Activated naive CD8-positive, alpha-beta T cell treated with anti-CD3 and anti-CD28 coated beads, Interleukin-2, amount 50 U/mL, for 24 hours (primary cell): ENCODE measurements around the gene RBMX.
A peak's percentile ranks its signal among the peaks of the same experiment; 100 is the strongest.
"Not testable (repeated sequence)": the region's sequence is repeated elsewhere in the genome, so short reads cannot be mapped to it uniquely, and the experiment has no call there.

Experiments
- ATAC-seq: fragments of 150-1000 bp; cut with Tn5 transposase; one replicate; pipeline ENCODE4 v1.10.0; 2021
- DNase-seq: peaks from one replicate; pipeline ENCODE4 v3.0.0; 2021
- H3K27ac Mint-ChIP-seq: one replicate; pipeline ENCODE4 v1.8.0; 2021; ENCODE audit warnings: mild to moderate bottlenecking, mixed read lengths
- H3K27me3 Mint-ChIP-seq: one replicate; pipeline ENCODE4 v1.8.0; 2021; ENCODE audit warnings: mixed read lengths
- H3K36me3 Mint-ChIP-seq: one replicate; pipeline ENCODE4 v1.8.0; 2021; ENCODE audit warnings: low read depth, mixed read lengths
- H3K4me1 Mint-ChIP-seq: one replicate; pipeline ENCODE4 v1.8.0; 2021; ENCODE audit warnings: mixed read lengths
- H3K4me3 Mint-ChIP-seq: one replicate; pipeline ENCODE4 v1.8.0; 2021; ENCODE audit warnings: mild to moderate bottlenecking, moderate library complexity, mixed read lengths
- H3K9me3 Mint-ChIP-seq: one replicate; pipeline ENCODE4 v1.8.0; 2021; ENCODE audit warnings: mixed read lengths

Gene RBMX

GRCh38 chrX:136898752-136899151, 18.2 kb upstream of the RBMX start:
- H3K9me3 Mint-ChIP-seq, H3K4me1 Mint-ChIP-seq, H3K27me3 Mint-ChIP-seq, DNase-seq, H3K27ac Mint-ChIP-seq, H3K4me3 Mint-ChIP-seq, H3K36me3 Mint-ChIP-seq, ATAC-seq: not testable (repeated sequence)

- peaks cover 4% of the 10 kb centered on the region for H3K4me1 Mint-ChIP-seq
- no peaks in the 10 kb centered on the region for H3K27me3 Mint-ChIP-seq
- ATAC-seq: no peak
- H3K36me3 Mint-ChIP-seq: no peaks in the 10 kb centered on the region
- no peak for DNase-seq
- H3K4me3 Mint-ChIP-seq: no peak overlapping the region
- no peaks in the 10 kb centered on the region for H3K9me3 Mint-ChIP-seq
- H3K27ac Mint-ChIP-seq: no peak overlapping the region
Observed at GRCh38 chrX:136896121-136896914, 15.8 kb upstream of the RBMX start.

DNA sequence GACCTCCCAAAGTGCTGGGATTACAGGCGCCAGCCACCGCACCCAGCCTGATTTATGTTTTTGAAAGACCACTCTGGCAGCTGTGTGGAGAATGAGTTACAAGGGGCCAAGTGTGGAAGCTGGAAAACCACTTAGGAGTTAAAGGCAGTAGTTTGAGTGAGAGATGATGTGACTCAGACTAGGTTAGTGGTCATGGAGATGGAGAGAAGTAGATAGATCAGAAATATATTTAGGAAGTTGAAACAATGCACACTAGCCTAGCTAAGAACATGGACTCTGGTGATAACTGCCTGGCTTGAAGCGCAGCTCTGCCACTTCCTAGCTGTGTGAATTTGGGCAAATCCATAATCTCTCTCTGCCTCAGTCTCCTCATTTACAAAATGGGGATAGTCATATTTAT, 11.9 kb upstream of the RBMX start:
- DNase-seq (no peak), ATAC-seq (no peak)
- Mint-ChIP-seq H3K27ac (no peak overlapping the region), H3K27me3 (no peaks in the 10 kb centered on the region), H3K4me1 (no peaks in the 10 kb centered on the region), H3K4me3 (no peak overlapping the region), H3K36me3 (no peaks in the 10 kb centered on the region), H3K9me3 (no peaks in the 10 kb centered on the region)

GRCh38 chrX:136890596-136890995, 10.1 kb upstream of the RBMX start:
- not testable (repeated sequence) for H3K27me3 Mint-ChIP-seq, H3K27ac Mint-ChIP-seq, H3K9me3 Mint-ChIP-seq, H3K4me3 Mint-ChIP-seq, H3K4me1 Mint-ChIP-seq, DNase-seq, ATAC-seq, H3K36me3 Mint-ChIP-seq

GRCh38 chrX:136889269-136889668, 8.7 kb upstream of the RBMX start:
- Mint-ChIP-seq H3K27ac (no peak overlapping the region), H3K4me3 (no peak overlapping the region), H3K9me3 (no peaks in the 10 kb centered on the region), H3K27me3 (no peaks in the 10 kb centered on the region), H3K4me1 (peaks cover under 1% of the 10 kb centered on the region), H3K36me3 (no peaks in the 10 kb centered on the region)
- ATAC-seq (no peak), DNase-seq (no peak)

DNA sequence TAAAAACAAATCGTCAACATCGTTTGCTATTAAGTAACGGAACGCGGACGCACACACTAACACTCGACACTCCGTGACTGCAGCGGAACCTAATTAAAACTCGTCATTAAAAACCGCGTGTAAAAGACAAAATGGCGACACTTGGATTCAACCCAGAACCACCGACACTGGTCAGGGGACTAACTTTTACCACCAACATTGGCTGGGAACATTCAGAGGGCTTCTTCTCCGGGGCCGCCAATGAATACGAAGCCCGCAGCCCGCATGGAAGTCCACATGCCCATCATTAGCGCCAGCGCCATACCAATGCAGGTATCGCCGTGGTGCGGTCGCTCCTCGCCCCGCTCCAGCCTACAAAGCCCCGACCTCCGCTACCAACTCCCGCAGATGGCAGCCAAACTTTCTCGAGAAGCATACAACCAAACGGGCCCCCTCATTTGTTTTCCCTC, 498 bp downstream of the RBMX start:
- peak overlapping the region; percentile 97 for H3K4me3 Mint-ChIP-seq
- H3K36me3 Mint-ChIP-seq: peaks cover 41% of the 10 kb centered on the region
- H3K4me1 Mint-ChIP-seq: peaks cover 34% of the 10 kb centered on the region
- H3K27me3 Mint-ChIP-seq: no peaks in the 10 kb centered on the region
- H3K27ac Mint-ChIP-seq: peak overlapping the region; percentile 99
- no peaks in the 10 kb centered on the region for H3K9me3 Mint-ChIP-seq
- no peak for DNase-seq
- ATAC-seq: peak; percentile 21

DNA sequence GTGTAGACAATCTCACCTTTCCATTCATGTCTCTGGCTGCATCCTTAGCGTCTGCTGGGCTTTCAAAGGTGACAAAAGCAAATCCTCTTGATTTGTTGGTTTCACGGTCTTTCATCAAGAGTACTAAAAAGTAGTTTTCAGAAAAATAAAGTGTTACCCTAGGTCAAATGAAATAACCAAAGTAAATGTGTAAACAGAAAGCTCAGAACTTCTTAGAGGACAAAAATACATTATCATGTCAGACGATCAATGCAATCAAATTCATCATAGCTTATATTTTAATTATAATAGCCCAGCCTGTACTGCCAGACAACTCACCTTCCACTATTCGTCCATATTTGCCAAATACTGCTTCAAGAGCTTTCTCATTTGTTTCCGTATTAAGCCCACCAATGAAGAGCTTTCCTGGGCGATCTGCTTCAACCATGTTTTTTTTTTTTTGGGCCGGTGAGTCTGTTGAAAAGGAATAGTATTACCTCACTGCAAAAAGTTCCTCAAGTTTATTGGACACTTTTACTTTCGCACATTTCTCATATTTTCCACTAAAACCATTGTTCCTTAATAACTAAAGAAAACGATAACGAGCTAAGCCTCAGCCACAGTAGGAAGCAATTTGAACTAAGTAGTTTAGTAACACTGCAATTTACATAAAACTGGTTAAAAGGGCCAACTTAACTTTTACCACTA, 1.4 kb downstream of the RBMX start:
- Mint-ChIP-seq H3K27me3 (no peaks in the 10 kb centered on the region), H3K9me3 (no peaks in the 10 kb centered on the region), H3K27ac (peak overlapping the region; percentile 99), H3K4me3 (peak overlapping the region; percentile 97), H3K36me3 (peaks cover 50% of the 10 kb centered on the region), H3K4me1 (peaks cover 37% of the 10 kb centered on the region)
- no peak for DNase-seq
- no peak for ATAC-seq

- DNase-seq (no peak), ATAC-seq (no peak)
- Mint-ChIP-seq H3K36me3 (peaks cover 56% of the 10 kb centered on the region), H3K4me3 (peak overlapping the region; percentile 97), H3K27ac (peak overlapping the region; percentile 99), H3K9me3 (no peaks in the 10 kb centered on the region), H3K27me3 (no peaks in the 10 kb centered on the region), H3K4me1 (peaks cover 42% of the 10 kb centered on the region)
Observed at GRCh38 chrX:136878423-136878822, 2.1 kb downstream of the RBMX start.

- H3K36me3 Mint-ChIP-seq: peaks cover 76% of the 10 kb centered on the region
- not testable (repeated sequence) for H3K4me3 Mint-ChIP-seq, H3K9me3 Mint-ChIP-seq, DNase-seq, H3K27me3 Mint-ChIP-seq, H3K27ac Mint-ChIP-seq, ATAC-seq
- H3K4me1 Mint-ChIP-seq: peaks cover 56% of the 10 kb centered on the region
Observed at GRCh38 chrX:136874114-136874513, 6.4 kb downstream of the RBMX start.

DNA sequence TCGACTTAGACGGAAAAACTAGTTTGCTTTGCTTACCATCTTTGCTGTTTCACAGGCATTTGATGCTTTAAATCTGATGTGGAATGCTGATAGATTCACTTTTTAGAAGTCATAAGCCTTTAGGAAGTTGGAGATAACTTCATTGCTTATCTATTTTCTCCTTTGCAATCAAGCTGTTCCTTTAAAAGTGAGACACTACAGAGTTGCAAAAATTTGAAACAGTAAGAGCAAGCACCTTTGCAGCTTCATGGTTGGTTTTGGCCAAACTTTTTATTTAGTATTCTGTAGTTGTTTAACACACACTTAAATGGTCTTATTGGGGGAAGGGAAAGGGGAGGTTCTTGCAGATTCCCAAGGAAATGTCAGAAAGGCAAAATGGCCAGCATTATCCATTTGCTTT, 7.3 kb downstream of the RBMX start:
- not testable (repeated sequence) for H3K27ac Mint-ChIP-seq, ATAC-seq, H3K4me3 Mint-ChIP-seq, H3K27me3 Mint-ChIP-seq, H3K9me3 Mint-ChIP-seq, DNase-seq
- H3K36me3 Mint-ChIP-seq: peaks cover 75% of the 10 kb centered on the region
- peaks cover 60% of the 10 kb centered on the region for H3K4me1 Mint-ChIP-seq

- no peak for ATAC-seq
- H3K4me1 Mint-ChIP-seq: peaks cover 61% of the 10 kb centered on the region
- no peaks in the 10 kb centered on the region for H3K27me3 Mint-ChIP-seq
- peaks cover 76% of the 10 kb centered on the region for H3K36me3 Mint-ChIP-seq
- no peak for DNase-seq
- peak overlapping the region; percentile 27 for H3K27ac Mint-ChIP-seq
- H3K4me3 Mint-ChIP-seq: no peak overlapping the region
- H3K9me3 Mint-ChIP-seq: no peaks in the 10 kb centered on the region
Observed at GRCh38 chrX:136872091-136872700, 8.3 kb downstream of the RBMX start.

DNA sequence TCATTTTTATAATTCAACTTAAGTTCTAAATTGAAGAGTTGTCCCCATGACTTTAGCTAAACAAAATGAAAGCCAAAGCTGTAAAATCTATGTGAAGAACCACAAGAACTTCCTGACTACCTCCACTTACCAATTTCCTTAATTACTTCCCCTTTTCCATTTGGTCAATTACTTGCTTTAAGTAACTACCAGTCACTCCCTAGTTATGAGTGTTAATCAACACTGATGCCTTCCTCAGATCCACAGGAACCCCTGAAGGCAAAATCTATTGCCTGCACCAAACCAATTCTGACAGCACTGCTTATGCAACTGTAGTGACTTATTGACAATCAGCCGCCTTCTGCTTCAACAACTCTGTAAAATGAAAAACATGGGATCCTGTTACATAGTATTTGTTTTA, 10.5 kb downstream of the RBMX start:
- Mint-ChIP-seq H3K27me3 (no peaks in the 10 kb centered on the region), H3K9me3 (no peaks in the 10 kb centered on the region), H3K4me1 (peaks cover 72% of the 10 kb centered on the region), H3K27ac (peak overlapping the region; percentile 86), H3K4me3 (no peak overlapping the region), H3K36me3 (peaks cover 79% of the 10 kb centered on the region)
- ATAC-seq (no peak), DNase-seq (no peak)

DNA sequence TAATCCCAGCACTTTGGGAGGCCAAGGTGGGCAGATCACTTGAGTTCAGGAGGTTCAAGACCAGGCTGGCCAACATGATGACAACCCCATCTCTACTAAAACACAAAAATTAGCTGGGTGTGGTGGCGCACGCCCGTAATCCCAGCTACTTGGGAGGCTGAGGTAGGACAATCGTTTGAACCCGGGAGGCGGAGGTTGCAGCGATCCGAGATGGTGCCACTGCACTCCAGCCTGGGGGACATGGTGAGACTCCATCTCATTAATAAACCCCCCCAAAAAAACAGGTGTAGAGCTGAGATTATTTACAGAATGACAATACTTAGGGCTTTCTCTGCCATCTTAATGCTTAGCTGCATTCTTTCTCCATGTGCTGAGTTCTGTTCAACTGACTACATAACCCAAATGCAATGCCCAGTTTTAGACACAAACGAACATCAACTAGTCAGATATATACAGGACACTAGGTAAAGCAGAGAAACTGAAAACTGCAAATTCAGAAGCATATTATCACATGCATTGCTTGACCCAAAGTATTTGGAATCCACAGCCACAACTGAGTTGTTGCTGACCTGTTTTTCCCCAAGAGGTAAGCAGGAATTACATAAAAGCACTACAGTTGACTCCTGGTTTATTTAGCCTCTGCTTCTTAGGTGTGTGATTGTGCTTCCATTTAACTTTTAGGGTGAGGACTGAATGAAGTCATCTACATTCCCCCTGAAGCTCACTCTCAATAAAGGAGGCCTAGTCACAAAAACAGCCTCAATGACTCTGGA, 12.1 kb downstream of the RBMX start:
- Mint-ChIP-seq H3K27me3 (no peaks in the 10 kb centered on the region), H3K9me3 (no peaks in the 10 kb centered on the region), H3K4me3 (no peak overlapping the region), H3K36me3 (peaks cover 70% of the 10 kb centered on the region), H3K27ac (peak overlapping the region; percentile 86), H3K4me1 (peaks cover 65% of the 10 kb centered on the region)
- DNase-seq (no peak), ATAC-seq (no peak)

- Mint-ChIP-seq H3K27me3 (no peaks in the 10 kb centered on the region), H3K27ac (peak overlapping the region; percentile 80), H3K9me3 (no peaks in the 10 kb centered on the region), H3K4me1 (peaks cover 68% of the 10 kb centered on the region), H3K36me3 (peaks cover 67% of the 10 kb centered on the region), H3K4me3 (peak overlapping the region; percentile 34)
- DNase-seq (no peak), ATAC-seq (peak; percentile 69)
Observed at GRCh38 chrX:136867518-136867917, 13.0 kb downstream of the RBMX start.
